SHP77 treated with DMSO at 0.1 percent for 48 hours (cell line): ENCODE measurements around the gene EFCAB13.

Experiments used
- DNase-seq: peaks from one replicate; lab custom pipeline; 2025; lab: John Stamatoyannopoulos, UW

EFCAB13 gene

DNA sequence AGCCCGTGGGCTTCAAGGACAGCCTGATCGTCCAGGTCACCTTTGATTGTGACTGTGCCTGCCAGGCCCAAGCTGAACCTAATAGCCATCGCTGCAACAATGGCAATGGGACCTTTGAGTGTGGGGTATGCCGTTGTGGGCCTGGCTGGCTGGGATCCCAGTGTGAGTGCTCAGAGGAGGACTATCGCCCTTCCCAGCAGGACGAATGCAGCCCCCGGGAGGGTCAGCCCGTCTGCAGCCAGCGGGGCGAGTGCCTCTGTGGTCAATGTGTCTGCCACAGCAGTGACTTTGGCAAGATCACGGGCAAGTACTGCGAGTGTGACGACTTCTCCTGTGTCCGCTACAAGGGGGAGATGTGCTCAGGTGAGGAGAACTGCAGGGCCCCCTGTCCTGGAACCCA lies 31.5 kb upstream of the EFCAB13 start:
- no peak for DNase-seq

DNA sequence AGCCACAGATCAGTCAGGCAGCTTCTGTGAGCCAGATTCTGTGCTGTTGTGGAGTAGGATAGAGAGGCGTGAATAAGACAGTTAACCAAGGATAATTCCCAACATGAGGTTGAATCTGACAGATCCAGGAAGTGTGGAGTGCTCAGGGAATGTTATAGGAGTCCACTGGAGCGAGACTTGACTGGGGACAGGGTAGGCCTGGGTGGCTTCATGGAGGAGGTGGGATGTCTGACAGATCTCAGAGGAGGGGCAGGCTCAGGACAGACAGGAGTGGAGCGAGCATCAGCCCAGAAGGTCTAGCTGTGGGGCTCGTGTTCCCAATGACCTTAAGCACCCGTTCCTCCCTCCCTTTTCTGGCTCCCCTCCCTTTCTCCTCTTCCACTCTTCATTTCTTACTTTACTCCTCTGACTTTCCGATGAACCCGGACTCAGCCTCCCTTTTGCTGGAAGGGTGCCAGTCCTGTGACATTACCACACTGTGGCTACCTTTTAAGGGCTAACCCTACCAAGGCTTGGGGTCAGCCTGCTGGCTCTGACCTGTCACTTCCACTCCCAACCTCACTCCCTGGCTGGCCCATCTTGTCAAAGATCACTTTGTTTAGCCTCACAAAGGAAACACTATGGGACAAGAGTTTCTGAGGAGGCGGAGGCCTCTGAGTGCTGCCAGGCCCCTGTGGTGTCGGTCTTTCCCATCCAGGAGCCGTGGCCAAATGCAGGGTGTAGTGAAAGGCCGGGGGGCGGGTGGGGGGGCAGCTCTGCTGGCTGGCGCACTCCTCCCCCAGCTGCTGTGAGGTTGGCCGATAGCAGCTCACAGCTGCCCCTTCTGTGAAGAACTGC lies 28.5 kb upstream of the EFCAB13 start:
- DNase-seq: no peak

DNA sequence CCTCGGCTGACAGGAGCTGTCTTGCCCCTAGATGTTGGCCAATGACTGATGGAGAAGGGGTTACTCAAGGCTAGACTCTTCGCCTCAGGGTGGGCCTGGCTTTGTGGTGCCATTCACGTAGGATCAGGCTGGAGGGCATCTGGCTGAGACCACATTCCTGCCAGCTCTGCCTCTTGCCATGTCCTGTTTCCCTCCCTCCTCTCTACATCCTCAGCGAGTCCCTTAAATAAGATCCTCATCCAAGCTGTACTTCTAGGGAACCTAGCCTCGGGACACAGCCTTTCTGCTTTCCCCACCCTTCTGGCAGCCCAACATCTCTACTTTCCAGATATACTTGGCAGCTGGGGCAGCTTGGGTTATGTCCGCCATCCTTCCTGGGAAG lies 27.9 kb upstream of the EFCAB13 start:
- DNase-seq: no peak

DNA sequence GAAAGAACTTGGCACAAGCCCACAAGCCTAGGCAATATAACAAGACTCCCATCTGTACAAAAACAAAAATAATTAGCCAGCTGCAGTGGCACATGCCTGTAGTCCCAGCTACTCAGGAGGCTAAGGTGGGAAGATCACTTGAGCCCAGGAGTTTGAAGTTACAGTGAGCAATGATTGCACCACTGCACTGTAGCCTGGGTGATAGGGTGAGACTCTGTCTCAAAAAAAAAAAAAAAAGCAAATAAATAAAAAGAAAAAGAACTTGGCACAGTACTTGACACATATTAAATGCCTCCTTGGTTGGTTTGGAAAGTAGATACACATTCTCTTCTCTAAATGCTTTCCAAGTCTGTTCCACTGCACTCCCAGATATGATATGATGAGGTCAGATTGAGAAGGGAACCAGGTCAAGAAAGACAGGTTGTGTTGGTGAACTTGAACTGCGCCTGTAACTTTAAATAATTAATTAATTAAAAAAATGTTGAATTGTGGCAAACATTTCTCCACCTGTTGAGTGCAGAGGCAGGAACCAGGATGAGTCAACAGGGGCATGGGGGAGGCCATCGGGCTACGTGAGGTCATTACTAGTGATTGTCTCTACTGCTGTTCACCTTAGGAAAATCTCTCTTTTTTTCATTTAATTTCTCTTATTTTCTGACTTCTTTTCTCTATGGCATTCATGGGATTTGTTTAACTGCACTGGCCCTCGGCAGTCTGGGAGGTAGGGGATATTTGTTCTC lies 25.9 kb upstream of the EFCAB13 start:
- DNase-seq: no peak

DNA sequence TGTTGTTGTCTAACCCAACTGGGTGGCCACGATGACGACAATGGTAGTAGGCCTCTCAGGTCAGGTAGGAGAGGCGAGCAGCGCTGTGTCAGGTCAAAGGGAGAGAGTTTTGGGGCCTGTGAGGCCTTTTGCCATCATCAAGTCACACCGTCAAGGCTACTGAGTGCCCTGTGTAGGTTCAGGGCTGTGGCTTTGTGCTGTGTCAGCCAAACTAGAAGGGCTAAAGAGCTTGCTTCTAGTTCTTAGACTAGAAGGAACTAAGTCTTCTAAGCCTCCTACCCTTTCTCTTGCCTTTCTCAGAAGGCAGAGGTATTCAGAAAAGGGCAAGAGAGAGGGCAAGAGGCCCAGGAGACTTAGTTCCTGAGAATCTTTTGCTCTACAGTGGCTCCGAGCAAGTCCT lies 25.0 kb upstream of the EFCAB13 start:
- DNase-seq: no peak

DNA sequence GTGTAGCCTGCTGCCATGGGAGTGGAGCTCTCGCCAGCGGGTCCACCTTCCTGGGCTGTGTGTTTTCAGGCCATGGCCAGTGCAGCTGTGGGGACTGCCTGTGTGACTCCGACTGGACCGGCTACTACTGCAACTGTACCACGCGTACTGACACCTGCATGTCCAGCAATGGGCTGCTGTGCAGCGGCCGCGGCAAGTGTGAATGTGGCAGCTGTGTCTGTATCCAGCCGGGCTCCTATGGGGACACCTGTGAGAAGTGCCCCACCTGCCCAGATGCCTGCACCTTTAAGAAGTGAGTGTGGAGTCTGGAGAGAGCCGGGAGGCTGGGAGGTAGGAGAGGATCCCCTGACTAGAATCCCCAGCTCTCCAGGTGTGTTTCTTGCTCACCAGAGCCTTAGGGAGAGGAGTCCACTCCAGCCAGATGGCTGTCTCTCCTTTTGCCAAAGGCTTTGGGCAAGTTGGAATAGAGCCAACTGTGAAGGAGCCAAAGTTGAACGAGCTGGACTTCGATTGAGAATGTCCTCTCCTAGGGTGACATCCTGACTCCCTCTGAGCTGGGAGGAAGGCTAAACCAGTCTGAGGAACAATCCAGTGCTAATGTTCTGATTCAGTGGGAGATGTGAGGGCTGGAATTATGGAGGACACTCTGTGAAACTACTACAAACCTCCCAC lies 24.4 kb upstream of the EFCAB13 start:
- no peak for DNase-seq

DNA sequence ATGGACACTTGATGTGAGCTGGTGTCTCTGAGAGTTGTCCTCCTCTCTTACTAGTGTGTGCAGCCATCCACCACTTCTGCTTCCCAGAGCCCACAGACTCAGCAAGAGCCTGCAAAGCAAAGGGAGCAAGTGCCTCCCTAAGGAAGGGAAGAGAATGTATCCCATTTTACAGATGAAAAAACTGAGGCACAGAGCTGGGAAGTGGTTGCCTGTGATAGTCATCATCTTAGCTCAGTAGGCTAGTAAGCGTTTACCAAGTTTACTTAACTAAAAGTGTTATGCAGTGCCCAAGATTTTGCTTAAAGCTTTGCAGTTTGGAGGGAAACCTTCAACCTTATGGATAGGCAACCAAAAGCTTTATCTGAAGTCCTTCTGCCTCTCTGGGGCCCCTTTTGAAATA lies 23.0 kb upstream of the EFCAB13 start:
- no peak for DNase-seq

DNA sequence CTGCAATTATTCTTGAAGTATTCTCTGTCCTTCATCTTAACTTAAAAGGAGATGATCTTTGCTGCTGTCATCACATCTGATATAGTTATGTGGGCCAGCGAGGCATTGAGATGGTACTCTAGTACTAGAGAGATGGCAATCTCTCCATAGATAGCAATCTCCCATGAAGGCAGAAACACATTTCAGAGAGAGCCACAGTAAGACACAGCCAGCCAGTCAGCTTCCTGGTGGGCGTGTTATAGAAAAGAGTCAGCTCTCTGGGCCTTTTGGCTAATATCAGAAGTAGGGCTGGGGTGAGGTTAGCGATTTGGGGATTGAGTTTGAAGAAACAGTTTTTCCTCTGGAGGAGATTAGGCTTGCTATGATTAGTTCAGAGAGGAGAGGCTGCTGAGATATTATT lies 22.6 kb upstream of the EFCAB13 start:
- no peak for DNase-seq

DNA sequence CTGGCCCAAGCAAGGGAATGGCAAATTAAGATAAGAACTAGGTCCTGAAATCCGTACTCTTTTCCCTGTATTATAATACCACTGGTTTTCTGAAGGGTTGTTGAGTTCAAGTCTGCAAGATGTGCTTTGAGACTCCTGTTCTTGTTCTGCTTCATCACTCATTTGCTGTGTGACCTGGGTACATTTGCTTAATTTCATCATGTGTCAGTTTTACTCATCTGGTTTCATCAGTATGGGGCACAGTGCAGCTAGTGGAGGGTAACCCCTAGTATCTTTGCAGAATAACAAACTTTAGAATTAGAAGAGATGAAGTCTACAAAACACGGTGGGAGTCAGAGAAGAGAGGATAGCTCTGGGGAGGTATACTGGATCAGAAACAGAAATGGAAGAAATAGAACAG lies 21.9 kb upstream of the EFCAB13 start:
- DNase-seq: no peak

DNA sequence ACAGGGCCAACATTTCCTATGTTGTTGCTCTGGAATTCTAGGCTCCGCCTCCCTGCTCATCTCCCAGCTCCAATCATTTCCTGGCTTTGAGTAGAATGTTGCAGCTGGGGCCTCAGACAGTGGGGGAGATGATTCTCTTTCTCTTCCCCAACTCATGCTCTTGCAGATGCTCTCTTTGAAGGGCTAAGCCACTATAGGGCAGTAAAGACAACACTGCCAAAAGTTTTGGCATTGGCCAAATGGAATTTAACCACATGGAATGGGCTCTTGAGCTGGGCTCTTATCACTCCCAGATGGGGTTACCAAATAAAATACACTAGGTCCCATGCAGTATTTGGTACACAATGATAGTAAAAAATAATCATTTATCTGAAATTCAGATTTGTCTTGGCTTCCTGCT lies 19.6 kb upstream of the EFCAB13 start:
- no peak for DNase-seq

DNA sequence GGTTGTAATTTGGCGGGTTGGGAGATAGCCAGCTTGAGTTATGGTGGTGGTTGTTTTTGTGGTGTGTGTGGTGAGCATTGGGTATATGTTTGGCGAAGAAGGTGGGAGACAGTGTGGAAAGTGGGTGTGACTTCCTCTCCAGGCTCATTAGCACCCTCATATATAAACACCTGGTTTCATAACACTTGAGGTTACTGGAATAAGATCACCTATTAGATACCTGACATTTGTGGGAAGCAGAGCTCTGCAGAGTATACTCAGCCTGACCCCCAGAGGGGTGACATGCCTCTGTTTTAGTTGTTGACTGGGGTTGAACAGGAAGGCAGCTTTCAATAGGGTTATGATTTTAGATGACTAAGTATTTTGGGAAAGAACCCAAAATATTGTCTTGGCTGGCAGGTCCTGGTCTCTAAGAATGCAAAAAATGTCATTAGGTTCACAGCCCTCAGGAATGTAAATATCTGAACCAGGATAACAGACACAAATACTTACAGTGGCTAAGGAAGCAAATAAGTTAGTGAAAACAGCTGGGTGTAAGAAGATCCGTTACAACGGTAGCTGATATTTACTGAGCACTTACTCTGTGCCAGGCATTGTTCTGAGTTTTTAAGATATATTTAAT lies 18.3 kb upstream of the EFCAB13 start:
- no peak for DNase-seq

DNA sequence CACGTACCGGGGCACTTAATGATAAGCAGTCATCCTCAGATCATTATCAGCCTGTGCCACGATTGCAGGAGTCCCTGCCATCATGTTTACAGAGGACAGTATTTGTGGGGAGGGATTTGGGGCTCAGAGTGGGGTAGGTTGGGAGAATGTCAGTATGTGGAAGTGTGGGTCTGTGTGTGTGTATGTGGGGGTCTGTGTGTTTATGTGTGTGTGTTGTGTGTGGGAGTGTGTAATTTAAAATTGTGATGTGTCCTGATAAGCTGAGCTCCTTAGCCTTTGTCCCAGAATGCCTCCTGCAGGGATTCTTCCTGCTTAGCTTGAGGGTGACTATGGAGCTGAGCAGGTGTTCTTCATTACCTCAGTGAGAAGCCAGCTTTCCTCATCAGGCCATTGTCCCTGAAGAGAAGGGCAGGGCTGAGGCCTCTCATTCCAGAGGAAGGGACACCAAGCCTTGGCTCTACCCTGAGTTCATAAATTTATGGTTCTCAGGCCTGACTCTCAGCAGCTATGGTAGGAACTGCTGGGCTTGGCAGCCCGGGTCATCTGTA lies 13.5 kb upstream of the EFCAB13 start:
- no peak for DNase-seq

DNA sequence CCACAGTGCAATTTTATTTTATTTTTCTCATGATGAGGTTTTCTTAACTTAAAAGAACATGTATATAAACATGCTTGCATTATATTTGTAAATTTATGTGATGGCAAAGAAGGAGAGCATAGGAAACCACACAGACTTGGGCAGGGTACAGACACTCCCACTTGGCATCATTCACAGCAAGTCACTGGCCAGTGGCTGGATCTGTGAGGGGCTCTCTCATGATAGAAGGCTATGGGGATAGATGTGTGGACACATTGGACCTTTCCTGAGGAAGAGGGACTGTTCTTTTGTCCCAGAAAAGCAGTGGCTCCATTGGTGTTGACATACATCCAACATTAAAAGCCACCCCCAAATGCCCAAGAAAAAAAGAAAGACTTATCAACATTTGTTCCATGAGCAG lies 12.3 kb upstream of the EFCAB13 start:
- no peak for DNase-seq

DNA sequence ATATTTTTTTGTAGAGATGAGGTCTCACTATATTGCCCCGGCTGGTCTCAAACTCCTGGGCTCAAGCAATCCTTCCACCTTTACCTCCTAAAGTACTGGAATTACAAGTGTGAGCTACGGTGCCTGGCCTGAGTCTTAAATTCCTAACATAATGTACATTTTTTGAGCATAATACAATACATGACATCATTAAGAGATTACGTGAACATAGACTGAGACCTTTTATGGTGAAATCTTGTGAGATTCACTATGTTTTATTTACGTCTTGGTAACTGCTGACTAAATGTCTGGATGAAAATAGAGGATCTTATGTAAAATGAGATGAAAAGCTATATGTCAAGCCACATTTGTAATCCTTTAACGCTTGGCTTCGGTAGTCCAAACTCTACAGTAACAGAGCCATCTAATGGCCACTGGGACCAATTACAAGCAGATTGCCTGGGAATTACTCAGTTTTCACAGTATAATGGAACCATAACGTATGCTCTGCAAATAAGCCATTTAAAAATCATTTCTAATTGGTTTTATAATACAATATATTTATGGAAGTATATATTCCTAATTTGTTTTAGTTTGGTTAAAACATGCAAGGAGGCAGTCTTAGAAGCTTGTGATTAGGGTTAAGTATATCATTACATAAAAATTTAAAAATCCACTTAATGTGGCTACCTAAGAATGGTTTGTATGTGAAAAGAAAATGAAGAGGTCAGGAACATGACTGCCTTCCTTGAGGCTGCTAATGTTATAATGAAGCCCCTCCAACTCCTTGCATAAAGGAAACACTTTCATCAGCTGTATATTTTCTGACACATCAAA lies 8.1 kb upstream of the EFCAB13 start:
- DNase-seq: peak; percentile 39

DNA sequence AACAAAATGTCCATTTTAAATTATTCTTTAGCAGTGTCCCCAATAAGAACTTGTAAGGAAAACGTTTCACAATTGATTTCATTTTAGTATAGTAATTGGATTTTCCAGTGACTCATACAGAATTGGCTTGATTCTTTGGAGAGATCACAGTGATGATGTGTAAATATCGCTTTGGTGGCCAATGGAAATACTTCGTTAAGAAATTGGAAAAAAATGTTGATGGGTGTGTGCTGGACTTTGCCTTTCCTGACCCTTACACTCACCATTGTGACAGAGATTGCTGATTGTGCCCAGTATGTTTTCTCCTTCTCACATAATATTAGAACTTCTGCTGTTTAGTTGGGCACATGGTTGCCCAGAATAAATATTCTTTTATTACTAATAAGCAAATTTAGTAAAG lies 7.4 kb upstream of the EFCAB13 start:
- DNase-seq: no peak

DNA sequence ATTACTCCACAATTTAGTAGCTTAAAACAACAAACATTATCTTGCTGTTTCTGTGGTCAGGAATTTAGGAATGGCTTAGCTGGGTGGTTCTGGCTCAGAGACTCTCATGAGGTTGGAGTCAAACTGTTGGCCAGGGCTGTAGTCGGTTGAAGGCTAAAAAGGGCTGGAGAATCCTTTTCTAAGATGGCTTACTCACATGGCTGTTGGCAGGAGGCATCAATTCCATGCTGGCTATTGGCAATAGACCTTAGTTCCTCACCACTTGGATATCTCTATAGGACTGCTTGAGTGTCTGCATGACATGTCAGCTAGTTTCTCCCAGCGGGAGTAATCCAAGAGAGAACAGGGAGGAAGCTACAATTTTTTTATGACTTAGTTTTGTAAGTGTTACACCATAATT lies 6.6 kb upstream of the EFCAB13 start:
- no peak for DNase-seq

DNA sequence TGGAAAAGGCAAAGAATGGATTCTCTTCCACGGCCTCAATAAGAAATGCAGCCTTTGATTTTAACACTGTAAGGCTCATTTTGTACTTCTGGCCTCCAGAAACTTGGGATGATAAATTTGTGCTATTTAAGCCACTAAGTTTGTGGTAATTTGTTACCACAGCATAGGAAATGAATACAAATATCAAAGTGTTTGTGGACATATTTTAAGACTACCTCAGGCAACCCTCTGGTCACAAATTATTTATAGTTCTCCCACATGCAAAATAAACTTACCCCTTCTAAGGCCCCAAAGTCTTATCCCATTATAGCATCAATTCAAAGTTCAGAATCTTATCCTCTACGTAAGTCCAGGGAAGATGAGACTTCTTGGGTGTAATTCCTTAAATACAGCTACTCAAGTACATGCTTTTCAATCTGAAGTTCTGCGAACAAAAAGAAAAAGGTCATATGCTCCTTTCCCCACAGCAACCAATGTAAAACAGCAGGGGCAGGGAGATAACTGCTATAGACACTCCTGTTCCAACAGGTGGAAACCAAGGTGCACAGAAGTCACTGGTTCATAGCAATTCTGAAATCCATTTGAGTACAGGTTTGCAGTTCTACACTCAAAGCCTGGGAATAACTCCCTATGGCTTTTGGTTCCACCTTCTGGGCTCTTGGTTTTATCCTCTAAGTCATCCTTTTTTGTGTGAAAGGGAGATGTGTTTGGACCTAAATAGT lies 5.4 kb upstream of the EFCAB13 start:
- DNase-seq: no peak

DNA sequence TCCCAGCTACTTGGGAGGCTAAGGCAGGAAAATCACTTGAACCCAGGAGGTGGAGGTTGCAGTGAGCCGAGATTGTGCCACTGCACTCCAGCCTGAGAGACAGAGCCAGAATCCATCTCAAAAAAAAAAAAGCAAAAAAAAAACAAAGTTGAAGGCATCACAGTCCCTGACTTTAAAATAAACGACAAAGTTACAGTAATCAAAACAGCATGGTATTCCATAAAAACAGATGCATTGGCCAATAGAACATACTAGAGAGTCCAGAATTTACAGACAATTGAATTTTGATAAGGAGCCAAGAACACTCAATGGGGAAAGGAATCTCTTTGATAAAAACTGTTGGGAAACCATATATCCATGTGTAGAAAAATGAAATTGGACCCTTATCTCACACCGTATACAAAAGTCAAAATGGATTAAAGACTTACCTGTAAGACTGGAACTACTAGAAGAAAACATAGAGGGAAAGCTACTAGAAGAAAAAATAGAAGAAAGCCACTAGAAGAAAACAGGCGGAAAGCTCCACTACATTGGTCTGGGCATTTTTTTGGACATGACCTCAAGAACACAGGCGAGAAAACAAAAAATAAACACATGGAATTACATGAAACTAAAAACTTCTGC lies 2.8 kb upstream of the EFCAB13 start:
- DNase-seq: no peak

DNA sequence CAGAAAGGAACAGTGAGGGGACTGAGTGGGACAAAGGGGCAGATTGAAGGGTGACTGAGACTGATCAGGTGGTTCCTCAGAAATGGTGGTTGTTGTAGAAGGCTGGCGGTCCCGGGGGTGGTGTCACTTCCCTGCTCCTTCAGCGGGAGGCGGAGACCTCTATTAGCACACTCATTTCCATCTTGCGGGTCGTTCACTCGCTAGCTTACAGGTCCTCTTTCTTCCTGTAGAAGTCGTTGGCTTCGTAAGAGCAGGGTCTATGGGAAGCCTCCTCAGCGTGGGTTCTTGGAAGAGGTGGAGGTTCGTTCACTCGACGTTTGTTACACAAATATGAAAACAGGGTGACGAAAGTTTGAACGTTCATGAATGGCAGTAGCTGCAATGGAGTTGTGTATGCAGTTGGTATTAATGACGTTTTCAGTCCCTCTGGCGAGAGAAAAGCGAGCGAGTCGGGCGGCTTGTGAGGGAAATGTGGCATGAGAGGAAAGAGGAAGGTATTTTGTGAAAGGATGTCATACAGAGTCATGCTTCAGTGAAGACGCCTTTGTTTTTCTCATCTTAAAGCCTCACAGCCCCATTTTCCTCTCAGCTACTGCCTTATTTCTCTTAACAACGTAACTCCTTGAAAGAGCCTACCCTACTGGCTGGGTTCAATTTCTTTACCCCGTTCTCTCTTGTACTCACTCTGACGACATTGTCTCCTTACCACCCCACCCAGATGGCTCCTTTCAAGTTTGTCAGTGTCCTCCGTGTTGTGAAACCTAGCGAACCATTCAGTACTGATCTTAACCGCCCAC lies 667 bp downstream of the EFCAB13 start:
- DNase-seq: no peak

DNA sequence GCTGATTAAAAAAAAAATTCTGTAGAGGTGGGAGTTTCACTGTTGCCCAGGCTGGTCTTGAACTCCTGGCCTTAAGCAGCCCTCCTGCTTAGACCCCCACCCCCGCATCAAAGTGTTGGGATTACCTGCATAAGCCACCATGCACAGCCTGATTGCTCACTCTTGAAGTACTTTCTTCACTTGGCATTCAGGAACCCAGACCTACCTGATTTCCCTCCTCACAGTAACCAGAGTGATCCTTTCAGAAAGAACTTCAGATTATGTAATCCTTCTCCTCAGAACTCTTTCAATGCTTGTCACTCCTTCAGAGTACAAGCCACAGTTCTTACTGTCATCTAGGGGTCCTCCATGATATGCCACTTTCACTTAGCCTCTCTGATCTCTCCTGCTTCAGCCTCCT lies 1.4 kb downstream of the EFCAB13 start:
- no peak for DNase-seq
